AG09309 (cell line): Measurements from ENCODE around the gene BRSK1.

ENCODE experiments used
- DNase-seq: peaks from one replicate; pipeline ENCODE4 v3.0.0-alpha.2; 2010; ENCODE audit warnings: low read depth
- H3K4me3 ChIP-seq: 2 replicates; pipeline ENCODE4 v1.5.1; 2011; ENCODE audit warnings: mild to moderate bottlenecking, low read depth, low read length, moderate library complexity; ENCODE audit not compliant: control insufficient read depth
- TF ChIP-seq, protein P1 (sequence below): IDR thresholded peaks from 2 replicates; pipeline ENCODE4 v1.5.1; 2011; ENCODE audit warnings: mild to moderate bottlenecking, low read depth, low read length, inconsistent platforms; ENCODE audit not compliant: insufficient read depth, control insufficient read depth; ENCODE audit errors: missing control alignments

The BRSK1 gene

DNA sequence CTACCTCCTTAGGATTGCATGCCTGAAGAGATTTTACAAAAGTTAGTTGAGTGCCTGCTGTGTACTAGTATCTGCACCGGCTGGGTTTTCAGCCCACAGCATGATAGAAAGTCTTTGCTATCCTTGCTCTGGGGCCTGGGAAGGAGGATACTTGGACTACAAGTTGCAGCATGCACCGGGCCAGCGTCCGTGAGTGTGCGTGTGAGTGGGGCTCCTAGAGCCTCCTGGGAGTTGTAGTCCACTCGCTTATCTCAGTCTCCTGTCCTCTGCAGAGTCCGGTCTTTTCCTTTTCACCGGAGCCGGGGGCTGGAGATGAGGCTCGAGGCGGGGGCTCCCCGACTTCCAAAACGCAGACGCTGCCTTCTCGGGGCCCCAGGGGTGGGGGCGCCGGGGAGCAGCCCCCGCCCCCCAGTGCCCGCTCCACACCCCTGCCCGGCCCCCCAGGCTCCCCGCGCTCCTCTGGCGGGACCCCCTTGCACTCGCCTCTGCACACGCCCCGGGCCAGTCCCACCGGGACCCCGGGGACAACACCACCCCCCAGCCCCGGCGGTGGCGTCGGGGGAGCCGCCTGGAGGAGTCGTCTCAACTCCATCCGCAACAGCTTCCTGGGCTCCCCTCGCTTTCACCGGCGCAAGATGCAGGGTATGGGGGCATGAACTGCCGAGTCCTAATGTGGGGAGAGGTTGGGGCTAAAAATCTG lies 20.6 kb downstream of the BRSK1 start:
- DNase-seq: no peak
- TF ChIP-seq, protein P1, sequence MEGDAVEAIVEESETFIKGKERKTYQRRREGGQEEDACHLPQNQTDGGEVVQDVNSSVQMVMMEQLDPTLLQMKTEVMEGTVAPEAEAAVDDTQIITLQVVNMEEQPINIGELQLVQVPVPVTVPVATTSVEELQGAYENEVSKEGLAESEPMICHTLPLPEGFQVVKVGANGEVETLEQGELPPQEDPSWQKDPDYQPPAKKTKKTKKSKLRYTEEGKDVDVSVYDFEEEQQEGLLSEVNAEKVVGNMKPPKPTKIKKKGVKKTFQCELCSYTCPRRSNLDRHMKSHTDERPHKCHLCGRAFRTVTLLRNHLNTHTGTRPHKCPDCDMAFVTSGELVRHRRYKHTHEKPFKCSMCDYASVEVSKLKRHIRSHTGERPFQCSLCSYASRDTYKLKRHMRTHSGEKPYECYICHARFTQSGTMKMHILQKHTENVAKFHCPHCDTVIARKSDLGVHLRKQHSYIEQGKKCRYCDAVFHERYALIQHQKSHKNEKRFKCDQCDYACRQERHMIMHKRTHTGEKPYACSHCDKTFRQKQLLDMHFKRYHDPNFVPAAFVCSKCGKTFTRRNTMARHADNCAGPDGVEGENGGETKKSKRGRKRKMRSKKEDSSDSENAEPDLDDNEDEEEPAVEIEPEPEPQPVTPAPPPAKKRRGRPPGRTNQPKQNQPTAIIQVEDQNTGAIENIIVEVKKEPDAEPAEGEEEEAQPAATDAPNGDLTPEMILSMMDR: no peak

GRCh38 chr19:55304980-55305379 lies 21.2 kb downstream of the BRSK1 start:
- no peak for DNase-seq
- TF ChIP-seq, protein P1: no peak
- H3K4me3 ChIP-seq: no peak overlapping the region

More for the DNA sequence above, 20.6 kb downstream of the BRSK1 start:
- no peak overlapping the region for H3K4me3 ChIP-seq

DNA sequence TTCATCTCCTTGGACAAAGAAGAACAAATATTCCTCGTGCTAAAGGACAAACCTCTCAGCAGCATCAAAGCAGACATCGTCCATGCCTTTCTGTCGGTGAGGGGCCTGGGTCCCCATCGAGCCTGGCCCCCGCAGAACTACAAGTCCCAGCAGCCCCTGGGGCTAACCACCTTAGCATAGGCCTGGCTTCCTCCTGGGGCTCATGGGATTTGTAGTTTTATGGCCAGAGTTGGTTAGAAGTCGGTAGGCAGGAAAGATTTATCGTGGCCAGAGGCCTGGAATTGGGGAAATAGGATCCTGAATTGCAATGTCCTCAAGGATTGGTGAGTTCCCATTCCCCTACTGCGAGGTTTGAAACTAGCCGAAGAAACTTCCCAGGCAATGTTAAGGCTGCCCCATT lies 21.7 kb downstream of the BRSK1 start:
- TF ChIP-seq, protein P1: no peak
- DNase-seq: no peak
- no peak overlapping the region for H3K4me3 ChIP-seq

- TF ChIP-seq, protein P1: no peak
- no peak overlapping the region for H3K4me3 ChIP-seq
- DNase-seq: no peak
These were observed 22.3 kb downstream of the BRSK1 start for GRCh38 chr19:55305983-55306562.

GRCh38 chr19:55306712-55307111 lies 22.9 kb downstream of the BRSK1 start:
- TF ChIP-seq, protein P1: no peak
- H3K4me3 ChIP-seq: no peak overlapping the region
- DNase-seq: no peak

- H3K4me3 ChIP-seq: no peak overlapping the region
- no peak for DNase-seq
- TF ChIP-seq, protein P1: no peak
These were observed 24.5 kb downstream of the BRSK1 start for GRCh38 chr19:55308281-55308680.
